DOHH2 (cell line): ENCODE measurements around the gene TOMM40.

ENCODE experiments used
- EZH2phosphoT487 ChIP-seq: fragments of 200-600 bp; sonication (generic); IDR thresholded peaks from 2 replicates; pipeline ENCODE4 v1.6.1; 2017; ENCODE audit warnings: borderline replicate concordance, mild to moderate bottlenecking, antibody characterized with exemption, low read length, moderate library complexity, mixed read lengths
- TF ChIP-seq, protein P1 (sequence below): fragments of 200-600 bp; sonication (generic); IDR thresholded peaks from one replicate; pipeline ENCODE4 v1.5.1; 2014; ENCODE audit warnings: antibody characterized with exemption, mild to moderate bottlenecking, low read depth, low read length; ENCODE audit not compliant: poor library complexity, severe bottlenecking

DNA sequence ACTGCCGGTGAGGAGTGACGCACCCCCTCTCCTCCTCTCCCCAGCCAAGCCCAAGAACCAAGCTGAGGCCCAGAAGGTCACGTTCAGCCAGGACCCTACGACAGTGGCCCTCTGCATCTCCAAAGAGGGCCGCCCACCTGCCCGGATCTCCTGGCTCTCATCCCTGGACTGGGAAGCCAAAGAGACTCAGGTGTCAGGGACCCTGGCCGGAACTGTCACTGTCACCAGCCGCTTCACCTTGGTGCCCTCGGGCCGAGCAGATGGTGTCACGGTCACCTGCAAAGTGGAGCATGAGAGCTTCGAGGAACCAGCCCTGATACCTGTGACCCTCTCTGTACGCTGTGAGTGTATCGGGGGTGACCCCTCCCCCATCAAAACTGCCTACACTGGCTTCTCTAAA lies 19.2 kb upstream of the TOMM40 start:
- TF ChIP-seq, protein P1, sequence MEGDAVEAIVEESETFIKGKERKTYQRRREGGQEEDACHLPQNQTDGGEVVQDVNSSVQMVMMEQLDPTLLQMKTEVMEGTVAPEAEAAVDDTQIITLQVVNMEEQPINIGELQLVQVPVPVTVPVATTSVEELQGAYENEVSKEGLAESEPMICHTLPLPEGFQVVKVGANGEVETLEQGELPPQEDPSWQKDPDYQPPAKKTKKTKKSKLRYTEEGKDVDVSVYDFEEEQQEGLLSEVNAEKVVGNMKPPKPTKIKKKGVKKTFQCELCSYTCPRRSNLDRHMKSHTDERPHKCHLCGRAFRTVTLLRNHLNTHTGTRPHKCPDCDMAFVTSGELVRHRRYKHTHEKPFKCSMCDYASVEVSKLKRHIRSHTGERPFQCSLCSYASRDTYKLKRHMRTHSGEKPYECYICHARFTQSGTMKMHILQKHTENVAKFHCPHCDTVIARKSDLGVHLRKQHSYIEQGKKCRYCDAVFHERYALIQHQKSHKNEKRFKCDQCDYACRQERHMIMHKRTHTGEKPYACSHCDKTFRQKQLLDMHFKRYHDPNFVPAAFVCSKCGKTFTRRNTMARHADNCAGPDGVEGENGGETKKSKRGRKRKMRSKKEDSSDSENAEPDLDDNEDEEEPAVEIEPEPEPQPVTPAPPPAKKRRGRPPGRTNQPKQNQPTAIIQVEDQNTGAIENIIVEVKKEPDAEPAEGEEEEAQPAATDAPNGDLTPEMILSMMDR, result no peak
- no peak for TF ChIP-seq EZH2phosphoT487
